Hematopoietic multipotent progenitor cell treated with erythropoietin and hydrocortisone succinate and interleukin-3 and kit ligand, for 17 days (in vitro differentiated cells): Measurements from ENCODE around the gene TSHR.

Source experiments
- DNase-seq: peaks from one replicate; pipeline ENCODE4 v3.0.0-alpha.2; 2015; ENCODE audit warnings: low spot score

TSHR gene

GRCh38 chr14:81177225-81177624, 221.8 kb downstream of the TSHR start:
- no peak for DNase-seq

GRCh38 chr14:81178063-81178462, 222.6 kb downstream of the TSHR start:
- no peak for DNase-seq

- no peak for DNase-seq
Measured at GRCh38 chr14:81179631-81180030, 224.2 kb downstream of the TSHR start.

GRCh38 chr14:81187832-81188522, 232.6 kb downstream of the TSHR start:
- no peak for DNase-seq

GRCh38 chr14:81192594-81192993, 237.2 kb downstream of the TSHR start:
- no peak for DNase-seq

- no peak for DNase-seq
Measured at GRCh38 chr14:81193924-81194633, 238.7 kb downstream of the TSHR start.
